Skeletal muscle cell (primary cell): ENCODE measurements around the gene FNDC3A.
"Not testable (repeated sequence)": the region's sequence is repeated elsewhere in the genome, so short reads cannot be mapped to it uniquely, and the experiment has no call there.

Experiments
- DNase-seq: peaks from one replicate; pipeline ENCODE4 v3.0.0-alpha.2; 2010; ENCODE audit warnings: low read depth
- H3K4me3 ChIP-seq: 2 replicates; pipeline ENCODE4 v1.5.1; 2011; ENCODE audit warnings: low read depth, mild to moderate bottlenecking, control low read depth, low read length, moderate library complexity

The FNDC3A gene

GRCh38 chr13:49068498-49068897 is 92.8 kb downstream of the FNDC3A start:
- H3K4me3 ChIP-seq, DNase-seq: not testable (repeated sequence)

GRCh38 chr13:49070021-49070420 is 94.3 kb downstream of the FNDC3A start:
- not testable (repeated sequence) for DNase-seq, H3K4me3 ChIP-seq

- no peak overlapping the region for H3K4me3 ChIP-seq
- no peak for DNase-seq
These were observed 95.7 kb downstream of the FNDC3A start for GRCh38 chr13:49071341-49071937.

DNA sequence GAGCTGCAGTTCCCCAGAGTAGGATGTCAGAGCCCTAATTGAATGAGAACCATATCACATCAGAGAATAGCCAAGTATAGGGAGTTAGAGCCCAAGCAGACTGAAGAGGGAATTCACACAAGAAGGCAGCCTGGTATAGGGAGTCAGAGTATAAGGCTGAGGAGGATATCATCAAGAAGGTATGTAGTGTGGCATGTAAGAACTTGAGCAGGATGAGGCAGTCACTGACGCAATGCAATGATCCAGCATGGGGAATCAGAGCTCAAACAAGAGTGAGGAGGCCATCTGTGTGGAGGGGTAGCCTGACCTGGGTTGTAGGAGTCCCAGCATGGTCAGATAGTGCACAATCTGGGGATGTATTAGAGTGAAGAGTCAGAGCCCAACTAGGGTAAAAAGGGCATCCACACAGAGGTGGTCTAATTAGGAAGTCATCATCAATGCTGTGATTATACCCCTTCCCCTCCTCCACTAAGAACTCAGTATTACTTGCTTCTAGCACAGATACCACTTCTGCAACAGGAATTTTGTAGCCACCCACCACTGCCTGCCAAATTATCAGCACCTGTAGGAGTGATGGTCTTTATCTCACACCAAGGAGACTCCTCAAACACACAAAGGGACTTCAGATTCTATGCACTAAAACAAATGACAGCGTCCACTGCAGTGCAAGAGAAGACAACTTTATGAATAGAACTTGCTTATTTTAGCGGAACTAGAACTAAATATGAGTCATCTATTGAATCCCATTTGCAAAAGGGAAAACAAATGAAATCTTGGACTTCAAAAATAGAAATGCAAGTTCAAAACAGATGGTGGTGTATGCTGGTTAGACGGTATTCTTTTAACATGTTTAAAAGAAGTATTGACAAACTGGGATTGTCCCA is 107.2 kb downstream of the FNDC3A start:
- no peak overlapping the region for H3K4me3 ChIP-seq
- peak; percentile 78 for DNase-seq

GRCh38 chr13:49084961-49085360 is 109.2 kb downstream of the FNDC3A start:
- no peak overlapping the region for H3K4me3 ChIP-seq
- DNase-seq: no peak

DNA sequence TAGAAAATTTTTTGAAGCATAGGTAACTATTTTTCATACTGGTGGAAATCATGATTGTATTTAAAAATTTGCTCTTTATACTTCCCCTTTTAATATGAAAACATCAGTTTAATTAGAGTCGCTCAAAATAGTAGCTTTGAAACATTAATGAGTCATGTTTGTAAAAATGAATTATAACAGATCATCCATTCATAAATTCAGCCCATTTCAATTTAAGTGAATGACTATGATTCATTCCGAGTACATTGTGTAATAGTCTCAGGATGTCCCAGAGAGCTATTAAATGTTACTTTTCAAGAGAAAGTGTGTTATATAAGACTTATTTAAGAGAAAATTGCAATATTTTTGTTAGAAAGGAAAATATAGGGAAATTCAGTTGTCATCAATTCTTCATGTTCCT is 111.0 kb downstream of the FNDC3A start:
- DNase-seq: peak; percentile 27
- H3K4me3 ChIP-seq: no peak overlapping the region

- H3K4me3 ChIP-seq: no peak overlapping the region
- no peak for DNase-seq
These were observed 117.7 kb downstream of the FNDC3A start for GRCh38 chr13:49093376-49093775.

DNA sequence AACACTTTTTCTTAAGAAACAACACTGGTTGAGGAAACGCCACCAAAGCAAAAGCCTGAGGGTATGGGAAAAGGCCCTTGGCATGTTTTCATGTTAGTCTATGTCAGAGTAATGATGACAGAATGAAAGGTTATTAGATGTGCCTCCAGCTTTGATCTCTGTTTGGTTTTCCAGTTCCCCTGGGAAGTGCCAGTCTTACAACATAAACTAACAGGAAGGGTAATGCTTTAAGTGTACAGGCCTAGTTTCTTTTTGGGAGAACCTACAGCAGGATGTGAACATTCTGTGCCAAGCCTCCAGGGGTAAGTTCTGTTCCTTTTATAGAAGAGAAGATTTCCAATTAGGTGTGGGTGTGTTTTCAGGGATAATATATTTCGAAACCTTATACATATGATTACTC is 121.7 kb downstream of the FNDC3A start:
- DNase-seq: peak; percentile 98
- H3K4me3 ChIP-seq: no peak overlapping the region

GRCh38 chr13:49098198-49098597 is 122.5 kb downstream of the FNDC3A start:
- DNase-seq: peak; percentile 95
- no peak overlapping the region for H3K4me3 ChIP-seq

- H3K4me3 ChIP-seq: no peak overlapping the region
- DNase-seq: no peak
These were observed 123.2 kb downstream of the FNDC3A start for GRCh38 chr13:49098771-49099512.

DNA sequence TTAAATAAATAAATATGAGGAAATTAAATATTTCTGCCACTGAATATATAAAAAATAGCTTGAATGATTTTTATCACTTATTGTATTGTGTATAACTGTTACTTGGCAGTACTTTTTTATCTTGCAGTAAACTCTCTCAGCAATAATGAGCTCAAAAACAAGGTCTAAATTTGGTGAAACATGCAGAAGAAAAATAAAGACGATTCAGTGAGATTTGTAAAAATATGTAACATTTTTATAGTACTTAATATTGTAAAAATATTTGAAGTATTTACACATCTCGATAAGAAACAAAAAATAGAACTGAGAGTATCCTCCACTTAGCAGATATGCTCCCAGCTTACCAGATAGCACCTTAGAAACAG is 123.8 kb downstream of the FNDC3A start:
- no peak overlapping the region for H3K4me3 ChIP-seq

DNA sequence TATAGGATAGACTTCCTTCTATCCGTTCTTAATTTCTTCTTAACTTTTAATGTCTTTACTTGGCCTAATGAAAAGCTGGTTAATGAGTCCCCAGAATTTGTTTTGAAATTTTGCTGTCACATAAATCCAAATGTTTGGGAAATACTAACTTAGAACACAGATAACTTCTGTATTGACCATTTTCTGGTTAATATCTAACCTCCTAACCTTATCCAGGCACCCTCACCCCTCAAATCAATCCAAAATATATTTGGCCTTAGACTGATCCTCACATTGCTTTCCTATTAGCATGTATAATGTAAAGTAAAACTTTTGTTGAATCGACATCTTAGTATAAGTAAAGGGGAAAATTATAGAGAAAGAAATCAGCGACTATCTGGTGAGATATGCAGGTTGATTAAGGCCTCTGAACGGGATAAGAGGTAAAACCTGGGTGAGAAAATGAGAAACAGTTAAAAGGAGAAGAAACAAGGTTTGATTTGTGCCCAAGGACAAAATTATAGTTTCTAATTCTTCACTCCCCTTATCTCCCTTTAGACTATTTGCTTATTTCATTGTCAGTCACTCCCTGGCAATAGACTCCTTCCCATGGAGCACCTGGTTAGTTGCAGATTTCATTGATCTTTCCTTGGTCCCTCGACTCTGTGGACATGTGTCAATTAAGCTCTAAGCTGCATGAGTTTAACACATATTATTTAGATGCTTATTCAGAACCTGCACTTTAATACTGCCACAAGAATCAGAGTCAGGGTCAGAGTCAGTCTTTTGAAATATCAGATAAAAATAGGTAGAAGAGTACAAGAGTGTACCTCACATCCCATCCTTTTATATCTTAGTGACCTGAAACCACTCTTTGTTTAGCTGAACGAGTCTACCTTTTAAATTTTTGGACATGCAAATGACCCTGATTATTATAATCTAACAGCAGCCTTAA is 125.2 kb downstream of the FNDC3A start:
- no peak for DNase-seq
- no peak overlapping the region for H3K4me3 ChIP-seq

More for the DNA sequence above, 123.8 kb downstream of the FNDC3A start:
- no peak for DNase-seq

GRCh38 chr13:49108196-49108595 is 132.5 kb downstream of the FNDC3A start:
- no peak overlapping the region for H3K4me3 ChIP-seq
- no peak for DNase-seq

GRCh38 chr13:49110122-49110912 is 134.6 kb downstream of the FNDC3A start:
- peak; percentile 80 for DNase-seq
- peak overlapping the region; percentile 53 for H3K4me3 ChIP-seq

DNA sequence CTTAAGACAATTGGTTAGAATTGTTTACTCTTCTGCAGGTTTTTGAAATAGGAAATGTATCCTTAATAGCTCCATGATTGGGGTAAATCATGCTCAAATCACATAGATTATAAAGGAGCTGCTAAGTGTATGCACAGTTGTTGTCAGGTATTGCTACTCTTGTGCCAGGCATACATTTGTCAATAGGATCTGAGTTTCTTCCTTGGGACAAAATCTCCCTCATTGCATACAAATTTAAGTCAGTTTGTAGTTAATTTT is 135.1 kb downstream of the FNDC3A start:
- H3K4me3 ChIP-seq: peak overlapping the region; percentile 53

GRCh38 chr13:49112782-49113525 is 137.2 kb downstream of the FNDC3A start:
- H3K4me3 ChIP-seq: peak overlapping the region; percentile 28
- DNase-seq: no peak

More for the DNA sequence above, 135.1 kb downstream of the FNDC3A start:
- DNase-seq: no peak

GRCh38 chr13:49113526-49114286 is 138.0 kb downstream of the FNDC3A start:
- H3K4me3 ChIP-seq: peak overlapping the region; percentile 28
- DNase-seq: peak; percentile 53
